Karpas-422 (cell line): ENCODE measurements around the gene DOCK4. TPM values are rescaled to one million over a fixed set of nuclear protein-coding genes. Genes with fewer than 3 reads are reported as not detected.

Experiments
- DNase-seq: peaks from one replicate; pipeline ENCODE4 v3.0.0-alpha.2; 2015
- H2AFZ ChIP-seq: fragments of 200-600 bp; sonication (generic); 2 replicates; pipeline ENCODE4 v1.6.1; 2014; ENCODE audit warnings: antibody characterized with exemption, low read length, mixed read lengths
- H3K27ac ChIP-seq: fragments of 200-600 bp; sonication (generic); 2 replicates; pipeline ENCODE4 v1.5.1; 2014; ENCODE audit warnings: mild to moderate bottlenecking, low read length, moderate library complexity
- H3K27me3 ChIP-seq: fragments of 200-600 bp; sonication (generic); 2 replicates; pipeline ENCODE4 v1.6.1; 2014; ENCODE audit warnings: low read length, mixed read lengths
- H3K36me3 ChIP-seq: fragments of 200-600 bp; sonication (generic); 2 replicates; pipeline ENCODE4 v1.6.1; 2014; ENCODE audit warnings: low read length, mixed read lengths; ENCODE audit not compliant: insufficient read depth
- H3K4me1 ChIP-seq: fragments of 200-600 bp; sonication (generic); 2 replicates; pipeline ENCODE4 v1.6.1; 2014; ENCODE audit warnings: mild to moderate bottlenecking, low read length, mixed read lengths
- H3K4me2 ChIP-seq: fragments of 200-600 bp; sonication (generic); 2 replicates; pipeline ENCODE4 v1.6.1; 2014; ENCODE audit warnings: low read length, low read depth, mild to moderate bottlenecking; ENCODE audit not compliant: poor library complexity, severe bottlenecking
- H3K4me3 ChIP-seq: fragments of 200-600 bp; sonication (generic); 2 replicates; pipeline ENCODE4 v1.5.1; 2014; ENCODE audit warnings: mild to moderate bottlenecking, antibody characterized with exemption, low read length, mixed read lengths
- H3K79me2 ChIP-seq: fragments of 200-600 bp; sonication (generic); 2 replicates; pipeline ENCODE4 v1.6.1; 2014; ENCODE audit warnings: mild to moderate bottlenecking, low read length, mixed read lengths
- H3K9ac ChIP-seq: fragments of 200-600 bp; sonication (generic); 2 replicates; pipeline ENCODE4 v1.6.0; 2014; ENCODE audit warnings: low read length
- H3K9me2 ChIP-seq: fragments of 200-600 bp; sonication (generic), shearing (Covaris generic); replicated peaks from 2 replicates; pipeline ENCODE4 v1.6.0; 2014; ENCODE audit warnings: mild to moderate bottlenecking, low read length, moderate library complexity; ENCODE audit not compliant: insufficient read depth
- H3K9me3 ChIP-seq: fragments of 300-700, 200-600 bp; sonication (generic); 2 replicates; pipeline ENCODE4 v1.6.1; 2014; ENCODE audit warnings: low read length, mixed read lengths
- H4K20me1 ChIP-seq: fragments of 200-600 bp; sonication (generic); 2 replicates; pipeline ENCODE4 v1.6.1; 2014; ENCODE audit warnings: mild to moderate bottlenecking, antibody characterized with exemption, low read length, low read depth; ENCODE audit not compliant: insufficient read depth
- total RNA-seq: library from RNA; depleted of rRNA; stranded (reverse); fragments of >200 nt; shearing (Covaris generic); gene quantifications from 2 replicates; pipeline ENCODE4 v1.2.3, GENCODE V29; 2014; ENCODE audit warnings: low replicate concordance

DOCK4 gene
- total RNA-seq, 1 experiment from 2014 or later, result 0.07 TPM

- H2AFZ ChIP-seq, result no peak overlapping the region
- DNase-seq, result no peak
These were observed 508.4 kb downstream of the DOCK4 start for GRCh38 chr7:111697771-111698170.

GRCh38 chr7:111694376-111694775 is 511.8 kb downstream of the DOCK4 start:
- H3K27me3 ChIP-seq, result no peaks in the 10 kb centered on the region
- H3K9me2 ChIP-seq, result no peaks in the 10 kb centered on the region
- no peaks in the 10 kb centered on the region for H3K36me3 ChIP-seq
- no peaks in the 10 kb centered on the region for H4K20me1 ChIP-seq
- no peak overlapping the region for H3K4me2 ChIP-seq
- H2AFZ ChIP-seq, result no peak overlapping the region
- H3K4me3 ChIP-seq, result no peak overlapping the region
- no peak overlapping the region for H3K9ac ChIP-seq
- no peaks in the 10 kb centered on the region for H3K9me3 ChIP-seq
- no peaks in the 10 kb centered on the region for H3K4me1 ChIP-seq
- DNase-seq, result no peak
- H3K27ac ChIP-seq, result no peak overlapping the region
- H3K79me2 ChIP-seq, result no peaks in the 10 kb centered on the region

More at GRCh38 chr7:111697771-111698170, 508.4 kb downstream of the DOCK4 start:
- no peak overlapping the region for H3K27ac ChIP-seq
- no peaks in the 10 kb centered on the region for H4K20me1 ChIP-seq
- no peaks in the 10 kb centered on the region for H3K79me2 ChIP-seq
- no peak overlapping the region for H3K9ac ChIP-seq
- no peaks in the 10 kb centered on the region for H3K9me2 ChIP-seq
- H3K4me1 ChIP-seq, result no peaks in the 10 kb centered on the region
- H3K4me2 ChIP-seq, result no peak overlapping the region
- H3K9me3 ChIP-seq, result no peaks in the 10 kb centered on the region
- H3K27me3 ChIP-seq, result no peaks in the 10 kb centered on the region
- H3K4me3 ChIP-seq, result no peak overlapping the region
- no peaks in the 10 kb centered on the region for H3K36me3 ChIP-seq

GRCh38 chr7:111690364-111691111 is 515.7 kb downstream of the DOCK4 start:
- no peaks in the 10 kb centered on the region for H3K27me3 ChIP-seq
- no peaks in the 10 kb centered on the region for H4K20me1 ChIP-seq
- H3K4me2 ChIP-seq, result no peak overlapping the region
- no peak overlapping the region for H2AFZ ChIP-seq
- no peak for DNase-seq
- no peak overlapping the region for H3K9ac ChIP-seq
- no peak overlapping the region for H3K4me3 ChIP-seq
- no peak overlapping the region for H3K27ac ChIP-seq
- no peaks in the 10 kb centered on the region for H3K9me3 ChIP-seq
- H3K4me1 ChIP-seq, result no peaks in the 10 kb centered on the region
- H3K79me2 ChIP-seq, result no peaks in the 10 kb centered on the region
- H3K36me3 ChIP-seq, result no peaks in the 10 kb centered on the region
- no peaks in the 10 kb centered on the region for H3K9me2 ChIP-seq

- Histone ChIP-seq H3K27me3 (no peaks in the 10 kb centered on the region), H3K4me1 (no peaks in the 10 kb centered on the region), H3K4me2 (no peak overlapping the region), H3K9me3 (no peaks in the 10 kb centered on the region), H3K9ac (no peak overlapping the region), H3K27ac (no peak overlapping the region), H2AFZ (no peak overlapping the region), H3K36me3 (no peaks in the 10 kb centered on the region), H3K9me2 (no peaks in the 10 kb centered on the region), H3K4me3 (no peak overlapping the region), H3K79me2 (no peaks in the 10 kb centered on the region), H4K20me1 (no peaks in the 10 kb centered on the region)
- DNase-seq, result no peak
These were observed 520.9 kb downstream of the DOCK4 start for GRCh38 chr7:111685349-111685748.

GRCh38 chr7:111682588-111683340 is 523.4 kb downstream of the DOCK4 start:
- Histone ChIP-seq H3K79me2 (no peaks in the 10 kb centered on the region), H3K4me2 (no peak overlapping the region), H3K9me3 (no peaks in the 10 kb centered on the region), H3K27ac (no peak overlapping the region), H3K36me3 (no peaks in the 10 kb centered on the region), H3K9ac (no peak overlapping the region), H2AFZ (no peak overlapping the region), H3K4me3 (no peak overlapping the region), H3K27me3 (no peaks in the 10 kb centered on the region), H3K9me2 (no peaks in the 10 kb centered on the region), H3K4me1 (no peaks in the 10 kb centered on the region), H4K20me1 (no peaks in the 10 kb centered on the region)
- DNase-seq, result no peak

- H3K4me3 ChIP-seq, result no peak overlapping the region
- H3K36me3 ChIP-seq, result no peaks in the 10 kb centered on the region
- no peaks in the 10 kb centered on the region for H4K20me1 ChIP-seq
- no peak for DNase-seq
- no peak overlapping the region for H3K27ac ChIP-seq
- H3K9me2 ChIP-seq, result no peaks in the 10 kb centered on the region
- no peak overlapping the region for H3K4me2 ChIP-seq
- H3K79me2 ChIP-seq, result no peaks in the 10 kb centered on the region
- no peak overlapping the region for H3K9ac ChIP-seq
- no peaks in the 10 kb centered on the region for H3K27me3 ChIP-seq
- no peaks in the 10 kb centered on the region for H3K9me3 ChIP-seq
- H3K4me1 ChIP-seq, result no peaks in the 10 kb centered on the region
- H2AFZ ChIP-seq, result no peak overlapping the region
These were observed 525.0 kb downstream of the DOCK4 start for GRCh38 chr7:111681242-111681641.

- H3K27me3 ChIP-seq, result no peaks in the 10 kb centered on the region
- no peak overlapping the region for H3K9ac ChIP-seq
- no peaks in the 10 kb centered on the region for H3K79me2 ChIP-seq
- H3K4me1 ChIP-seq, result no peaks in the 10 kb centered on the region
- no peak for DNase-seq
- no peak overlapping the region for H3K4me2 ChIP-seq
- no peaks in the 10 kb centered on the region for H3K9me3 ChIP-seq
- H2AFZ ChIP-seq, result no peak overlapping the region
- H3K9me2 ChIP-seq, result no peaks in the 10 kb centered on the region
- no peaks in the 10 kb centered on the region for H4K20me1 ChIP-seq
- H3K27ac ChIP-seq, result no peak overlapping the region
- H3K36me3 ChIP-seq, result no peaks in the 10 kb centered on the region
- no peak overlapping the region for H3K4me3 ChIP-seq
These were observed 527.2 kb downstream of the DOCK4 start for GRCh38 chr7:111678986-111679385.

GRCh38 chr7:111678281-111678680 is 527.9 kb downstream of the DOCK4 start:
- Histone ChIP-seq H3K27me3 (no peaks in the 10 kb centered on the region), H3K4me3 (no peak overlapping the region), H3K9ac (no peak overlapping the region), H3K4me1 (no peaks in the 10 kb centered on the region), H3K4me2 (no peak overlapping the region), H4K20me1 (no peaks in the 10 kb centered on the region), H3K79me2 (no peaks in the 10 kb centered on the region), H3K27ac (no peak overlapping the region), H3K9me2 (no peaks in the 10 kb centered on the region), H3K9me3 (no peaks in the 10 kb centered on the region), H3K36me3 (no peaks in the 10 kb centered on the region), H2AFZ (no peak overlapping the region)
- DNase-seq, result no peak
